Measurements from ENCODE around the gene POLR1A.

- TF ChIP-seq ZNF138 (CRISPR knock-in tag; conservative IDR thresholded peaks at IDR 0.05), result no peak
- TF ChIP-seq ATF3 (CRISPR knock-in tag; conservative IDR thresholded peaks at IDR 0.05), result no peak
- no peak for TF ChIP-seq FOXP4 (CRISPR knock-in tag; IDR thresholded peaks at IDR 0.05)
- no peak for TF ChIP-seq CTCF (IDR thresholded peaks at IDR 0.05)
- TF ChIP-seq ELF4 (CRISPR knock-in tag; IDR thresholded peaks at IDR 0.05; ENCODE audit: low read depth), result no peak
- no peak for TF ChIP-seq PREB (CRISPR knock-in tag; IDR thresholded peaks at IDR 0.05; ENCODE audit: borderline replicate concordance)
- TF ChIP-seq RELA (CRISPR knock-in tag; IDR thresholded peaks at IDR 0.05; ENCODE audit: borderline replicate concordance), result no peak
Observed at GRCh38 chr2:85988175-85988913, 117.3 kb downstream of the POLR1A start.
